HCT116 (cell line): ENCODE results near the gene PJA1. TPM values are rescaled to one million over a fixed set of nuclear protein-coding genes. Genes with fewer than 3 reads are reported as not detected.

Source experiments
- ATAC-seq: fragments of 200-7000 bp; cut with Tn5 transposase; 2 replicates; pipeline ENCODE4 v1.9.1; 2020; ENCODE audit warnings: mild to moderate bottlenecking, moderate library complexity
- BruUV-seq: library from RNA; stranded (reverse); fragments of 400-500 nt; replicated peaks from 2 replicates; lab custom pipeline; 2021; lab: Mats Ljungman, UMichigan
- CTCF ChIA-PET: fragments of 300-600 bp; sonication (Branson Sonifier 250); formaldehyde crosslinking; loops from one replicate; lab custom pipeline; 2021; ENCODE audit warnings: antibody characterized with exemption; lab: Charles Lee
- POLR2A ChIA-PET: fragments of 300-600, 350-600 bp; sonication (Branson Sonifier 250); formaldehyde crosslinking; loops from one replicate; lab custom pipeline; 2021; ENCODE audit warnings: antibody characterized with exemption; lab: Charles Lee
- RAD21 ChIA-PET, 2 experiments: fragments of 300-600 bp; sonication (Branson Sonifier 250); formaldehyde crosslinking; loops; one replicate each; lab custom pipeline; 2023; ENCODE audit warnings: low total read pairs in 2 of 2; ENCODE audit not compliant: uncharacterized antibody in 2 of 2, unreplicated experiment in 2 of 2, low non-redundant PET in 1 of 2; lab: Charles Lee
- DNase-seq: peaks from one replicate; pipeline ENCODE4 v3.0.0-alpha.2; 2010; ENCODE audit warnings: low read depth, low spot score
- H2AFZ ChIP-seq: fragments of 200-600 bp; shearing (Covaris generic), sonication (generic); 2 replicates; pipeline ENCODE4 v1.6.1; 2017; ENCODE audit warnings: low read depth, mixed run types, mixed read lengths, antibody characterized with exemption, low read length; ENCODE audit not compliant: poor library complexity, severe bottlenecking
- H3K27ac ChIP-seq: 2 replicates; pipeline ENCODE4 v1.5.1; 2012; ENCODE audit warnings: low read depth, low read length
- H3K27me3 ChIP-seq: fragments of 200-600 bp; sonication (generic); 2 replicates; pipeline ENCODE4 v1.6.1; 2016; ENCODE audit warnings: mixed run types, low read length, mixed read lengths; ENCODE audit not compliant: insufficient read depth
- H3K36me3 ChIP-seq, 2 experiments: fragments of 200-500 bp in 1 of 2; fragments of 200-600 bp in 1 of 2; sonication (Bioruptor generic) in 1 of 2; sonication (generic) in 1 of 2; 2 replicates each; pipeline versions ENCODE4 v1.5.1 to v1.6.1; 2014 to 2016; ENCODE audit warnings: low read length in 2 of 2, inconsistent platforms in 1 of 2, mixed read lengths in 1 of 2, mixed run types in 1 of 2; ENCODE audit not compliant: insufficient read depth in 2 of 2, control insufficient read depth in 1 of 2
- H3K4me1 ChIP-seq, 2 experiments: fragments of 200-600 bp in 1 of 2; sonication (generic) in 1 of 2; 2 replicates each; pipeline versions ENCODE4 v1.5.1 to v1.6.1; 2012 to 2017; ENCODE audit warnings: low read length in 2 of 2, inconsistent platforms in 1 of 2, mild to moderate bottlenecking in 1 of 2, mixed read lengths in 1 of 2, mixed run types in 1 of 2, moderate library complexity in 1 of 2; ENCODE audit not compliant: insufficient read depth in 2 of 2, control insufficient read depth in 1 of 2
- H3K4me2 ChIP-seq: fragments of 200-600 bp; sonication (generic); 2 replicates; pipeline ENCODE4 v1.6.1; 2017; ENCODE audit warnings: mixed run types, low read length, mixed read lengths
- H3K4me3 ChIP-seq, 2 experiments: fragments of 200-600 bp in 1 of 2; sonication (generic) in 1 of 2; replicated peaks in 1 of 2; 2 replicates each; pipeline ENCODE4 v1.5.1; 2011 to 2016; ENCODE audit warnings: low read length in 2 of 2, control low read depth in 1 of 2, low read depth in 1 of 2, mild to moderate bottlenecking in 1 of 2, mixed read lengths in 1 of 2, mixed run types in 1 of 2
- H3K79me2 ChIP-seq: fragments of 200-600 bp; sonication (generic); 2 replicates; pipeline ENCODE4 v1.6.1; 2017; ENCODE audit warnings: mild to moderate bottlenecking, mixed run types, low read length, moderate library complexity, mixed read lengths; ENCODE audit not compliant: insufficient read depth
- H3K9ac ChIP-seq: fragments of 200-600 bp; sonication (generic); 2 replicates; pipeline ENCODE4 v1.6.1; 2016; ENCODE audit warnings: low read length, mixed read lengths
- H3K9me2 ChIP-seq: fragments of 200-600 bp; sonication (generic), shearing (Covaris generic); 2 replicates; pipeline ENCODE4 v1.6.1; 2017; ENCODE audit warnings: mixed run types, mild to moderate bottlenecking, moderate library complexity; ENCODE audit not compliant: insufficient read depth
- H3K9me3 ChIP-seq, 2 experiments: fragments of 200-500 bp in 1 of 2; fragments of 200-600 bp in 1 of 2; sonication (Bioruptor generic) in 1 of 2; sonication (generic) in 1 of 2; 2 replicates each; pipeline ENCODE4 v1.6.1; 2014 to 2017; ENCODE audit warnings: low read length in 2 of 2, mixed read lengths in 2 of 2, inconsistent platforms in 1 of 2, low read depth in 1 of 2, mild to moderate bottlenecking in 1 of 2, mixed run types in 1 of 2, moderate library complexity in 1 of 2; ENCODE audit not compliant: control insufficient read depth in 1 of 2, insufficient read depth in 1 of 2
- H4K20me1 ChIP-seq: fragments of 200-600 bp; sonication (generic), shearing (Covaris generic); 2 replicates; pipeline ENCODE4 v1.6.1; 2017; ENCODE audit warnings: mixed run types, mild to moderate bottlenecking, moderate library complexity; ENCODE audit not compliant: insufficient read depth
- CEBPB ChIP-seq: IDR thresholded peaks from 2 replicates; pipeline ENCODE4 v1.6.1; 2012; ENCODE audit warnings: low read depth
- CTCF ChIP-seq, 3 experiments: fragments of 200-600 bp in 1 of 3; sonication (generic) in 1 of 3; IDR thresholded peaks in 2 of 3; conservative IDR thresholded peaks in 1 of 3; 2 replicates each; pipeline ENCODE4 v1.5.1; 2012 to 2017; ENCODE audit warnings: low read depth in 2 of 3, low read length in 2 of 3, antibody characterized with exemption in 1 of 3, borderline replicate concordance in 1 of 3, control low read depth in 1 of 3, mild to moderate bottlenecking in 1 of 3, mixed read lengths in 1 of 3, mixed run types in 1 of 3, moderate library complexity in 1 of 3; ENCODE audit not compliant: insufficient read depth in 1 of 3
- EZH2phosphoT487 ChIP-seq: fragments of 200-600 bp; IDR thresholded peaks from 2 replicates; pipeline ENCODE4 v1.6.1; 2018; ENCODE audit warnings: antibody characterized with exemption, borderline replicate concordance
- JUND ChIP-seq: IDR thresholded peaks from 2 replicates; pipeline ENCODE4 v1.6.1; 2012
- POLR2A ChIP-seq: IDR thresholded peaks from 2 replicates; pipeline ENCODE4 v1.7.0; 2011; ENCODE audit warnings: borderline replicate concordance; ENCODE audit not compliant: insufficient read depth, insufficient read length; ENCODE audit errors: extremely low read depth
- POLR2AphosphoS5 ChIP-seq: IDR thresholded peaks from 2 replicates; pipeline ENCODE4 v1.6.1; 2011; ENCODE audit warnings: mild to moderate bottlenecking, low read depth, low read length, moderate library complexity
- RAD21 ChIP-seq: IDR thresholded peaks from 2 replicates; pipeline ENCODE4 v1.6.1; 2012; ENCODE audit warnings: low read depth, mild to moderate bottlenecking
- SIN3A ChIP-seq: IDR thresholded peaks from 2 replicates; pipeline ENCODE4 v1.6.1; 2012; ENCODE audit warnings: low read depth
- SRF ChIP-seq: IDR thresholded peaks from 2 replicates; pipeline ENCODE4 v1.6.1; 2012; ENCODE audit warnings: low read depth
- TCF7L2 ChIP-seq: IDR thresholded peaks from 2 replicates; pipeline ENCODE4 v1.7.0; 2011; ENCODE audit warnings: borderline replicate concordance, inconsistent platforms; ENCODE audit not compliant: insufficient read depth, insufficient read length; ENCODE audit errors: extremely low read depth
- YY1 ChIP-seq: IDR thresholded peaks from 2 replicates; pipeline ENCODE4 v1.6.1; 2011; ENCODE audit warnings: low read length, low read depth, moderate library complexity, mild to moderate bottlenecking; ENCODE audit not compliant: insufficient replicate concordance; ENCODE audit errors: extremely low read depth
- ZBTB33 ChIP-seq: IDR thresholded peaks from 2 replicates; pipeline ENCODE4 v1.6.1; 2011; ENCODE audit warnings: mild to moderate bottlenecking, low read length, moderate library complexity; ENCODE audit not compliant: insufficient replicate concordance; ENCODE audit errors: extremely low read depth
- ZFX ChIP-seq: fragments of 450-650 bp; IDR thresholded peaks from 2 replicates; pipeline ENCODE4 v1.6.1; 2017
- intact Hi-C: fragments of 100-400 bp; cut with micrococcal nuclease; formaldehyde crosslinking; loops from 2 replicates; pipeline ENCODE4 v1.10.0; 2022
- total RNA-seq: library from RNA; stranded (reverse); gene quantifications from one replicate; pipeline ENCODE4 v1.2.1, GENCODE V29; 2021; ENCODE audit not compliant: unreplicated experiment

PJA1 gene
- total RNA-seq, 1 experiment from 2014 or later = 15.7 TPM

- ChIA-PET RAD21 (no interaction called here), CTCF (no interaction called here), POLR2A (interaction anchor here (1.3 kb wide), 1 partner anchor 322 kb away, joined by 9 read pairs; the partner anchor contains the start of gene EFNB1)
- intact Hi-C loops = no loop called here
- Histone ChIP-seq H3K79me2 (no peaks in the 10 kb centered on the region), H3K4me3 (peak overlapping the region; percentile 41 to 53), H3K27ac (peak overlapping the region; percentile 74), H3K4me1 (peaks cover 4 to 60% of the 10 kb centered on the region in 2 experiments; a peak in 3 of 4 replicates), H3K27me3 (no peaks in the 10 kb centered on the region), H3K36me3 (no peaks in the 10 kb centered on the region), H3K4me2 (peak overlapping the region; percentile 72), H4K20me1 (no peaks in the 10 kb centered on the region), H3K9me3 (no peaks in the 10 kb centered on the region), H2AFZ (no peak overlapping the region), H3K9me2 (no peaks in the 10 kb centered on the region), H3K9ac (peak overlapping the region; percentile 64)
- BruUV-seq = TSS peak; percentile 63
- TF ChIP-seq EZH2phosphoT487 (no peak), POLR2AphosphoS5 (peak; percentile 67)
- DNase-seq (peak; percentile 72), ATAC-seq (peak; percentile 74)
Measured at GRCh38 chrX:69150281-69150960, 14.8 kb downstream of the PJA1 start.

GRCh38 chrX:69149466-69150280, 15.6 kb downstream of the PJA1 start:
- Histone ChIP-seq H3K4me1 (peaks cover 4 to 60% of the 10 kb centered on the region in 2 experiments; a peak in 3 of 4 replicates), H3K9me2 (no peaks in the 10 kb centered on the region), H3K9me3 (no peaks in the 10 kb centered on the region), H3K27me3 (no peaks in the 10 kb centered on the region), H3K27ac (peak overlapping the region; percentile 74), H3K36me3 (no peaks in the 10 kb centered on the region), H3K9ac (peak overlapping the region; percentile 64), H4K20me1 (no peaks in the 10 kb centered on the region), H2AFZ (no peak overlapping the region), H3K4me2 (peak overlapping the region; percentile 72), H3K4me3 (peak overlapping the region; percentile 41 to 53), H3K79me2 (no peaks in the 10 kb centered on the region)
- ChIA-PET RAD21 (no interaction called here), POLR2A (interaction anchor here (1.3 kb wide), 1 partner anchor 321 kb away, joined by 9 read pairs; the partner anchor contains the start of gene EFNB1), CTCF (interaction anchor here (1.1 kb wide), 1 partner anchor 72 kb away, joined by 4 read pairs; no protein-coding TSS in a partner anchor)
- intact Hi-C loops = no loop called here
- ATAC-seq = peak; percentile 27; the same call in 1 of the 2 replicates
- no peak for DNase-seq
- BruUV-seq = no TSS peak
- TF ChIP-seq POLR2AphosphoS5 (no peak), CEBPB (no peak), YY1 (no peak), CTCF (IDR thresholded peaks at IDR 0.05 in 2 of 3, conservative IDR thresholded peaks at IDR 0.05 in 1 of 3; ENCODE audit: borderline replicate concordance in 1 of 3, insufficient read depth in 1 of 3, low read depth in 2 of 3, low read length in 2 of 3) (no peak), POLR2A (no peak), RAD21 (no peak), TCF7L2 (no peak), ZFX (no peak), SRF (no peak), SIN3A (no peak), JUND (no peak), ZBTB33 (no peak)
